Hematopoietic multipotent progenitor cell treated with erythropoietin and hydrocortisone succinate and interleukin-3 and kit ligand, for 8 days (in vitro differentiated cells): Measurements from ENCODE around the gene CDH15.
"Not testable (repeated sequence)": the region's sequence is repeated elsewhere in the genome, so short reads cannot be mapped to it uniquely, and the experiment has no call there.

Experiments used
- DNase-seq: peaks from one replicate; pipeline ENCODE4 v3.0.0-alpha.2; 2015

CDH15 gene

GRCh38 chr16:89243664-89244063 lies 72.1 kb downstream of the CDH15 start:
- no peak for DNase-seq

- not testable (repeated sequence) for DNase-seq
These were observed 72.7 kb downstream of the CDH15 start for GRCh38 chr16:89244264-89244663.

- no peak for DNase-seq
These were observed 73.2 kb downstream of the CDH15 start for GRCh38 chr16:89244754-89245153.
